ENCODE data around the gene TACO1.

TACO1 gene

DNA sequence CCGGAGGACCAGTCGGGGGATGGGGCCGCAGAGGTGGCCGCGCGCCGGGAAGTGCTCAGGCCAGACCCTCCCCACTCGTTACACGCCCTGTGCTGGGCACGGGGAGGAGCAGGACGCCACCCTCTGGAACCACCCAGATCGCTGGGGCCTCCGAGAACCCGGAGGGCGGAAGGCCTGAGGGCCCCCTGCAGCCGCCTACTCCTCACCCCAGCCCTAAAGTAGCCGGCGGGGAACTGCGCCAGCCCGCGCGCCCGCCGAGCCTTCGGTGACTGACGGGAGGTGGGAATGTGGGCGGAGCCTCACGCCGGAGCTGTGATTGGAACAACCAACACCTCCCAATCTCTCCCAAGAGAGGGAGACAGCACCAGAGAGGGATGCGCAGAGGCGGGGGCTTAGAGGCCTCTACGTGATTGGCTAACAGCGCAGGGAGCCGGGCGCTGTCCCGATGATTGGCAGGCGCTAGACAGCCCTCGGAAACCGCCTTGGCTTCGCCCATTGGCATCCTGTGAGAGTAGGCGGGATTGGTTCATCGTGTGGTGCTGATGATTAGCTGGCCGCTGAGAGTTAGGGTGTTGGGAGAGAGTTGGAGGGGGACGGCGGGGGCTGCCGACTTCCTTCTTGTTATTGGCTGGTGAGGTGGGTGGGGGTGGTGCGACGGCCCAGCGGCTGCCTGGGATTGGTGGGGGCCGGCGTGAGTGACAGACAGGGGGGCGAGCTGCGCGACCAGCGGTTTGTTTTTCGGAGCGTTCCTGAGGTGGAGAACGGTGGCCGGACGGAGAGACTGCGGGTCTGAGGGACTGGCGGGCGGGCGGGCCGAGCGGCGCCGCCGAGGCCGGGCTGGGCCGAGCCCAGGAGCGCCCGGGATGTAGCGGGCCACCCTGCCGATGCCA is 21.2 kb downstream of the TACO1 start, which contains the start of gene MAP3K3:
Gene MAP3K3, plus strand, starts transcription at position 734 of the 890 bp plus-strand sequence. CDS start 343 bp downstream, outside the sequence.
- Mint-ChIP-seq H3K27me3 (no peaks in the 10 kb centered on the region), H3K4me3 (peak within 1 kb of the TSS; percentile 98), H3K27ac (peak within 1 kb of the TSS; percentile 92), H3K36me3 (no peaks in the 10 kb centered on the region), H3K4me1 (ENCODE audit: low read depth) (peaks cover 44% of the 10 kb centered on the region), H3K9me3 (ENCODE audit: low read depth) (no peaks in the 10 kb centered on the region)

- H3K27ac Mint-ChIP-seq, result peak overlapping the region; percentile 92
- peak overlapping the region; percentile 98 for H3K4me3 Mint-ChIP-seq
- no peaks in the 10 kb centered on the region for H3K27me3 Mint-ChIP-seq
- no peaks in the 10 kb centered on the region for H3K9me3 Mint-ChIP-seq (ENCODE audit: low read depth)
- H3K36me3 Mint-ChIP-seq, result no peaks in the 10 kb centered on the region
- peaks cover 50% of the 10 kb centered on the region for H3K4me1 Mint-ChIP-seq (ENCODE audit: low read depth)
Measured at GRCh38 chr17:63622574-63623390, 22.1 kb downstream of the TACO1 start.

DNA sequence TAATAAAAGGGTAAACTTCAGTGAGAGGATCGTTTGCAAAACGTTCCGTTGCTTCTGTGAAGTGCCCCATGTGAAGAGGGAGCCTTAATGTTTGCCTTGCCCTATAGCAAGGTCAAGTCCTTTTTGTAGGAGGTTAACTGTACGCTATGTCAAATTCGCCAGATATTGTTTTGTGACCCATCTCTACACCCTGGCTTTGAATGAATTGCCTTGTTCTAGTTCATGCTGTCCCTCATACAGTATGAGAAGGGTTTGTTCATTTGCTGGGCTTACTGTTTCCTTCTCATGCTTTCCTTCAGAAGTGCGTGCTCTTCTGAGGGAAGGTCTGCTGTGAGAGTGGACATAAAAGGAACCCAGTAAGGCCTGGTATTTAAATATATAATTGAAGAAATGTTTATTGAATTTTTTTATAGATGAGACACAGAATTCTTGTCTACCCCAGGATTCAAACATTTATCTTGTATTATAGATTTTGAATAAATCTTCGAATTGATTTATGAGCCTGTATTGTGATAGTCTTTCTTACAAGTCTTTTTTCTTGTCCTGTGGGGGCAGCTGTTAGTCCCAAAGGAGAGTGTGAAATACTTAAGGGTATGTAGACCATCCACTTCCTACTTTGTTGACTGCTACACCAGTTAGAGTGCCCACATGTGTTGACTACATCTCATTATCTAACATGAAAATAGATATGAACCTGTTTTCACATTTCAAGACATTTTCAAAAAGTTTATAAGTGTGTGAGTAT is 23.3 kb downstream of the TACO1 start:
- H3K9me3 Mint-ChIP-seq (ENCODE audit: low read depth), result no peaks in the 10 kb centered on the region
- no peaks in the 10 kb centered on the region for H3K36me3 Mint-ChIP-seq
- H3K4me3 Mint-ChIP-seq, result peak overlapping the region; percentile 98
- H3K27ac Mint-ChIP-seq, result peak overlapping the region; percentile 92
- no peaks in the 10 kb centered on the region for H3K27me3 Mint-ChIP-seq
- H3K4me1 Mint-ChIP-seq (ENCODE audit: low read depth), result peaks cover 50% of the 10 kb centered on the region

- Mint-ChIP-seq H3K27me3 (no peaks in the 10 kb centered on the region), H3K36me3 (no peaks in the 10 kb centered on the region), H3K4me1 (ENCODE audit: low read depth) (peaks cover 50% of the 10 kb centered on the region), H3K27ac (no peak overlapping the region), H3K9me3 (ENCODE audit: low read depth) (no peaks in the 10 kb centered on the region), H3K4me3 (peak overlapping the region; percentile 98)
Measured at GRCh38 chr17:63624531-63624880, 23.8 kb downstream of the TACO1 start.

DNA sequence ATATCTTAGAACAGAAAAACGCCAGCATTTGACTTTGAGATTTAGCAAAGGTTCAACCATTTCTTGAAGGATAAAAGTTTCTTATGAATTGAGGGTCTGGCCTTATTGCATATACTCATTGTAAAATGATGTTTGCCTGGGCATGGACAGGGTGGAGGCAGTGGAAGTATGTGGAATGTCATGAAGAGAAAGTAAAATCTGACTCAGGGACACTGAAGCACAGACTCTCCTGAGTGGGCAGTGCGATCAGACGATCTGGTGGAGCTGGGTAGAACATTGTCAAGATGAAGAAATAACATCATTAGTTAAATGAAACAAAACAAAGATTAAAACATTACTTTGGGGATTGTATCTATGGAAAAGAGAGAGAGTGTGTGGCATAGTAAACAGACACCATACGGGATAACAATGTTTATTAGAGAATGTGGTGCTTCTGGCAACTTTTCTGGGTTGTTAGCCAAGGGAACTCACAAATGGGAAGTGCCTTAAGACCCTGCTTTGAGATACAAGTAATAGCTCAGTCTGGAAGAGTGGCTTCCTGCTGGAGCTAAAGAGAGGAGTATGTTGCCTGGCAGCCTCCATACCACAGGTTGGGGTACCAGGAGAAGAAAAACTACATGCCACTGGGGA is 26.0 kb downstream of the TACO1 start:
- H3K27ac Mint-ChIP-seq, result no peak overlapping the region

DNA sequence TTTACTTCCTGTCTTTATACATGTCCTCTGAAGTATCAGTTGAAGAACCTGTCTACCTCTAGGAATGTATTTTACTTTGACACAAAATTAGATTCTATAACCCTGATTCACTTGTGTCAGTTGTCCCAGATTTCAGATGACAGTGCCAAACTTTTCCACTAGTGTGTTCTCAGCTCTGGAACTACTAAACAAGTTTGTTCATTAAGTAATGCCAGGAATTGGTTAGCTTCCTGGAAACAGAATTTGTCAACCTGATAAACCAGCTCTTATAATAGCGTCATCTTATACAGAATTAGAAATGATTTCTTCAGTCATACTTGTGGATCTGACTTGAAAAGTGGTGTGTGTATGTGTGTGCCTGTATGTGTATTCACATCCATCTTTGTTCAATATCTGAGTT is 28.9 kb downstream of the TACO1 start:
- Mint-ChIP-seq H3K4me3 (no peak overlapping the region), H3K9me3 (ENCODE audit: low read depth) (no peaks in the 10 kb centered on the region), H3K27ac (no peak overlapping the region), H3K36me3 (peaks cover 3% of the 10 kb centered on the region), H3K27me3 (no peaks in the 10 kb centered on the region), H3K4me1 (ENCODE audit: low read depth) (peaks cover 57% of the 10 kb centered on the region)

More for the DNA sequence above, 26.0 kb downstream of the TACO1 start:
- Mint-ChIP-seq H3K27me3 (no peaks in the 10 kb centered on the region), H3K4me1 (ENCODE audit: low read depth) (peaks cover 56% of the 10 kb centered on the region), H3K36me3 (no peaks in the 10 kb centered on the region), H3K4me3 (no peak overlapping the region), H3K9me3 (ENCODE audit: low read depth) (no peaks in the 10 kb centered on the region)

- no peaks in the 10 kb centered on the region for H3K9me3 Mint-ChIP-seq (ENCODE audit: low read depth)
- no peak overlapping the region for H3K27ac Mint-ChIP-seq
- H3K36me3 Mint-ChIP-seq, result peaks cover 3% of the 10 kb centered on the region
- H3K4me3 Mint-ChIP-seq, result no peak overlapping the region
- no peaks in the 10 kb centered on the region for H3K27me3 Mint-ChIP-seq
- peaks cover 43% of the 10 kb centered on the region for H3K4me1 Mint-ChIP-seq (ENCODE audit: low read depth)
Measured at GRCh38 chr17:63631062-63631461, 30.4 kb downstream of the TACO1 start.

GRCh38 chr17:63631626-63632025 is 30.9 kb downstream of the TACO1 start:
- H3K4me1 Mint-ChIP-seq (ENCODE audit: low read depth), result peaks cover 39% of the 10 kb centered on the region
- H3K27ac Mint-ChIP-seq, result no peak overlapping the region

GRCh38 chr17:63633742-63634141 is 33.0 kb downstream of the TACO1 start:
- Mint-ChIP-seq H3K27ac (peak overlapping the region; percentile 12), H3K9me3 (ENCODE audit: low read depth) (no peaks in the 10 kb centered on the region), H3K27me3 (no peaks in the 10 kb centered on the region), H3K4me1 (ENCODE audit: low read depth) (peaks cover 41% of the 10 kb centered on the region), H3K36me3 (peaks cover 3% of the 10 kb centered on the region), H3K4me3 (no peak overlapping the region)

More at GRCh38 chr17:63631626-63632025, 30.9 kb downstream of the TACO1 start:
- Mint-ChIP-seq H3K36me3 (peaks cover 3% of the 10 kb centered on the region), H3K4me3 (no peak overlapping the region), H3K9me3 (ENCODE audit: low read depth) (no peaks in the 10 kb centered on the region), H3K27me3 (no peaks in the 10 kb centered on the region)

GRCh38 chr17:63634163-63634562 is 33.5 kb downstream of the TACO1 start:
- Mint-ChIP-seq H3K4me3 (no peak overlapping the region), H3K9me3 (ENCODE audit: low read depth) (no peaks in the 10 kb centered on the region), H3K36me3 (peaks cover 3% of the 10 kb centered on the region), H3K27me3 (no peaks in the 10 kb centered on the region), H3K4me1 (ENCODE audit: low read depth) (peaks cover 45% of the 10 kb centered on the region), H3K27ac (peak overlapping the region; percentile 12)

DNA sequence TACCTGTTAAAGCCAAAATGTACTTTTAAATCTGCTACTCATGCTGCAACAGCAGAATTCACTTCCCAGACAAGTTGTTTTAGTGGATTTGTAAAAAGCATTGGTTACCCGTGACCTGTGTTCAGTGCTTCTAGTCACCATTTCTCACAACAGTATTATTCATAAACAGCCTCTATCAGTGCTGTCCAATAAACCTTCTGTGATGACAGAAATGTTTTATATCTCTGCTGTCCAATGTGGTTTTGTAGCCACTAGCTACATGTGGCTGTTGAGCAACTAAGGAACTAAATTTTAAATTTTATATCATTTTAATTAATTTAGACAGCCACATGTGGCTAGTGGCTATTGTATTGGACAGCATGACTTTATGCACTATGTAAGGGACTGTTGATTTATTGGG is 34.1 kb downstream of the TACO1 start:
- H3K9me3 Mint-ChIP-seq (ENCODE audit: low read depth), result no peaks in the 10 kb centered on the region
- H3K4me3 Mint-ChIP-seq, result no peak overlapping the region
- peaks cover 47% of the 10 kb centered on the region for H3K4me1 Mint-ChIP-seq (ENCODE audit: low read depth)
- H3K36me3 Mint-ChIP-seq, result peaks cover 3% of the 10 kb centered on the region
- no peaks in the 10 kb centered on the region for H3K27me3 Mint-ChIP-seq
- H3K27ac Mint-ChIP-seq, result no peak overlapping the region

DNA sequence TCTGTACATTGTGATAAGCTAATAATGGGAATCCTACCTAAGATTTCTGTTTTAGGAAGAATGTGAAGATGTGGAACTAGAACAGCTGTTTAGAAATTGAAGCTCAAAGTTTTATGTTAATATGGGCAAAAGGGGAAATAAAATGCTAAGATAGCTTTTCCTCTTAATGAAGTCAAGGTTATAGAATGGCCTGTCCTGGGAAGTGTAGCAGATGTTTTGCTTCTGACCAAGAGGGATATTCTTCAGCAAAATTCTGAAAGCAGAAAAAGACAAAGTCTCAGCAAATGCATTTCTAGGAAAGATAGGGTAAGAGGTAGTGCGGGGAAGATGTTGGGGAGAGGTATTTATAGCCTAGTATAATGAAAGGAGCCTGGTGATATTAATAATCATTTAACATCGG is 34.6 kb downstream of the TACO1 start:
- Mint-ChIP-seq H3K27me3 (no peaks in the 10 kb centered on the region), H3K4me3 (no peak overlapping the region), H3K9me3 (ENCODE audit: low read depth) (no peaks in the 10 kb centered on the region), H3K36me3 (peaks cover 3% of the 10 kb centered on the region), H3K4me1 (ENCODE audit: low read depth) (peaks cover 46% of the 10 kb centered on the region), H3K27ac (peak overlapping the region; percentile 13)

DNA sequence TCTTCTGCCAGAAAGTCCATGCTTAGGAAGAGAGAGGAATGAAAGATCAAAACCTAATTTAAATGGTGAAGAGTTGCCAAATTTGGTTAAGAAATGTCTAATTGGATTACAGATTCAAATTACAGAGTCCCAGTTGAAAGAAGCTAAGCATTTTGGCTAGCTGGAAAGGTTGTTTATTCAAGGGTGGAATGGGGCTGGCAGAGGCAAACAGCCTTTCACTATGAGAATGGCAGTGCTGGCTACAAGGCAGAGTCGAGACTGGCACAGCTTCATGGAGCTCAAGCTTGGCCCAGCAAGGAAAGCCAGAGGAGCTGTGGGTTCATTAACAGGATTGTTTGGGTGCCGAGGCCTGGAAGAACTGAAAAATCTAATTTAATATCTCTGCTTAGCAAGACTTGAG is 35.1 kb downstream of the TACO1 start:
- peaks cover 3% of the 10 kb centered on the region for H3K36me3 Mint-ChIP-seq
- H3K4me1 Mint-ChIP-seq (ENCODE audit: low read depth), result peaks cover 43% of the 10 kb centered on the region
- no peak overlapping the region for H3K27ac Mint-ChIP-seq
- H3K27me3 Mint-ChIP-seq, result no peaks in the 10 kb centered on the region
- no peak overlapping the region for H3K4me3 Mint-ChIP-seq
- no peaks in the 10 kb centered on the region for H3K9me3 Mint-ChIP-seq (ENCODE audit: low read depth)

- peaks cover 3% of the 10 kb centered on the region for H3K36me3 Mint-ChIP-seq
- no peaks in the 10 kb centered on the region for H3K9me3 Mint-ChIP-seq (ENCODE audit: low read depth)
- H3K4me1 Mint-ChIP-seq (ENCODE audit: low read depth), result peaks cover 25% of the 10 kb centered on the region
- no peaks in the 10 kb centered on the region for H3K27me3 Mint-ChIP-seq
- peak overlapping the region; percentile 2 for H3K4me3 Mint-ChIP-seq
- peak overlapping the region; percentile 64 for H3K27ac Mint-ChIP-seq
Measured at GRCh38 chr17:63639125-63639524, 38.4 kb downstream of the TACO1 start.

Measured in activated naive CD8-positive, alpha-beta T cell (primary cell).